GM23338 (cell line): ENCODE measurements around the gene CRMP1. TPM values are rescaled to one million over a fixed set of nuclear protein-coding genes. Genes with fewer than 3 reads are reported as not detected.

Experiments used
- ATAC-seq: fragments of 200-7000 bp; cut with Tn5 transposase; 3 replicates; pipeline ENCODE4 v1.9.1; 2020
- DNase-seq: peaks from one replicate; pipeline ENCODE4 v3.0.0-alpha.2; 2015; ENCODE audit warnings: low spot score
- H2AFZ ChIP-seq: fragments of 200-600 bp; sonication (generic); 2 replicates; pipeline ENCODE4 v1.8.0; 2016; ENCODE audit warnings: antibody characterized with exemption, mild to moderate bottlenecking, moderate library complexity
- H3F3A ChIP-seq: fragments of 200-600 bp; sonication (generic); replicated peaks from 2 replicates; pipeline ENCODE4 v1.8.0; 2017; ENCODE audit warnings: antibody characterized with exemption, mixed run types, low read depth
- H3K27ac ChIP-seq: fragments of 200-600 bp; sonication (generic); 2 replicates; pipeline ENCODE4 v1.6.1; 2016; ENCODE audit warnings: low read depth
- H3K27me3 ChIP-seq: fragments of 200-600 bp; sonication (generic); 2 replicates; pipeline ENCODE4 v1.8.0; 2016; ENCODE audit warnings: mild to moderate bottlenecking, mixed run types, moderate library complexity; ENCODE audit not compliant: insufficient read depth
- H3K36me3 ChIP-seq: fragments of 200-600 bp; sonication (generic); 2 replicates; pipeline ENCODE4 v1.8.0; 2016; ENCODE audit warnings: mild to moderate bottlenecking; ENCODE audit not compliant: insufficient read depth
- H3K4me1 ChIP-seq: fragments of 200-600 bp; sonication (generic); 2 replicates; pipeline ENCODE4 v1.8.0; 2016; ENCODE audit warnings: mild to moderate bottlenecking, moderate library complexity; ENCODE audit not compliant: insufficient read depth
- H3K4me2 ChIP-seq: fragments of 200-600 bp; sonication (generic); 2 replicates; pipeline ENCODE4 v1.7.1; 2017; ENCODE audit warnings: mixed run types
- H3K4me3 ChIP-seq: fragments of 200-600 bp; sonication (generic); 2 replicates; pipeline ENCODE4 v1.6.1; 2016; ENCODE audit warnings: mixed run types
- H3K79me2 ChIP-seq: fragments of 200-600 bp; sonication (generic); replicated peaks from 2 replicates; pipeline ENCODE4 v1.8.0; 2017; ENCODE audit warnings: mild to moderate bottlenecking; ENCODE audit not compliant: insufficient read depth
- H3K9me2 ChIP-seq: fragments of 200-600 bp; sonication (generic); 2 replicates; pipeline ENCODE4 v1.8.0; 2017; ENCODE audit not compliant: insufficient read depth
- H4K20me1 ChIP-seq: fragments of 200-600 bp; sonication (generic); replicated peaks from 2 replicates; pipeline ENCODE4 v1.8.0; 2017; ENCODE audit warnings: mild to moderate bottlenecking; ENCODE audit not compliant: insufficient read depth
- H3K27ac Mint-ChIP-seq: 2 replicates; pipeline ENCODE4 v1.8.0; 2020; ENCODE audit warnings: inconsistent platforms, mild to moderate bottlenecking, moderate library complexity, mixed read lengths
- H3K27me3 Mint-ChIP-seq: 3 replicates; pipeline ENCODE4 v1.8.0; 2022; ENCODE audit warnings: low read depth, mild to moderate bottlenecking, moderate library complexity, mixed read lengths, inconsistent platforms; ENCODE audit not compliant: insufficient read depth, poor library complexity
- H3K36me3 Mint-ChIP-seq: 3 replicates; pipeline ENCODE4 v1.8.0; 2021; ENCODE audit warnings: low read depth, mild to moderate bottlenecking, inconsistent platforms, moderate library complexity, mixed read lengths
- H3K4me1 Mint-ChIP-seq: 3 replicates; pipeline ENCODE4 v1.8.0; 2020; ENCODE audit warnings: mild to moderate bottlenecking, inconsistent platforms, mixed read lengths
- H3K4me3 Mint-ChIP-seq: 3 replicates; pipeline ENCODE4 v1.8.0; 2021; ENCODE audit warnings: moderate library complexity, mild to moderate bottlenecking, inconsistent platforms, mixed read lengths
- H3K9me3 Mint-ChIP-seq: 3 replicates; pipeline ENCODE4 v1.8.0; 2020; ENCODE audit warnings: moderate library complexity, mild to moderate bottlenecking, inconsistent platforms, mixed read lengths
- CREB1 ChIP-seq: fragments of 250-450 bp; sonication (Bioruptor Pico); IDR thresholded peaks from 2 replicates; pipeline ENCODE4 v1.5.0; 2020; ENCODE audit warnings: low read depth, mild to moderate bottlenecking, moderate library complexity
- EZH2 ChIP-seq: fragments of 200-600 bp; sonication (generic); IDR thresholded peaks from one replicate; pipeline ENCODE4 v1.8.0; 2017; ENCODE audit warnings: antibody characterized with exemption, mild to moderate bottlenecking, low read depth; ENCODE audit not compliant: unreplicated experiment
- EZH2phosphoT487 ChIP-seq: fragments of 200-600 bp; sonication (generic); IDR thresholded peaks from one replicate; pipeline ENCODE4 v1.8.1; 2018; ENCODE audit warnings: antibody characterized with exemption; ENCODE audit not compliant: unreplicated experiment
- JUNB ChIP-seq: IDR thresholded peaks from one replicate; pipeline ENCODE4 v1.6.1; 2016; ENCODE audit warnings: antibody characterized with exemption; ENCODE audit not compliant: unreplicated experiment
- NANOG ChIP-seq: IDR thresholded peaks from 2 replicates; pipeline ENCODE4 v1.6.1; 2016; ENCODE audit warnings: antibody characterized with exemption, borderline replicate concordance
- POLR2AphosphoS5 ChIP-seq: IDR thresholded peaks from 2 replicates; pipeline ENCODE4 v1.6.1; 2016; ENCODE audit warnings: antibody characterized with exemption, low read depth
- STAT1 ChIP-seq: IDR thresholded peaks from one replicate; pipeline ENCODE4 v1.6.1; 2016; ENCODE audit warnings: antibody characterized with exemption; ENCODE audit not compliant: unreplicated experiment
- ZNF114 ChIP-seq: fragments of 250-450 bp; sonication (Bioruptor Pico); IDR thresholded peaks from 2 replicates; pipeline ENCODE4 v1.5.0; 2020; ENCODE audit warnings: mild to moderate bottlenecking, moderate library complexity
- ZNF331 ChIP-seq: fragments of 250-450 bp; sonication (Bioruptor Pico); IDR thresholded peaks from 2 replicates; pipeline ENCODE4 v1.5.0; 2020; ENCODE audit warnings: low read depth, mild to moderate bottlenecking, moderate library complexity
- polyA plus RNA-seq: library from polyadenylated mRNA; unstranded; fragments of >200 nt; fragmentation: Nextera tagmentation; extraction: Ambion mirVana; gene quantifications from 2 replicates; pipeline ENCODE4 v1.2.1, GENCODE V29; 2016
- total RNA-seq: library from RNA; depleted of rRNA; stranded (reverse); fragments of >200 nt; shearing (Covaris generic); gene quantifications from 2 replicates; pipeline ENCODE4 v1.2.3, GENCODE V29; 2014
- TF ChIP-seq, protein P1 (sequence below): fragments of 250-450 bp; sonication (Bioruptor Pico); IDR thresholded peaks from 2 replicates; pipeline ENCODE4 v1.5.0; 2020; ENCODE audit warnings: mild to moderate bottlenecking, moderate library complexity
- TF ChIP-seq, protein P2 (sequence below), 2 experiments: fragments of 200-600 bp in 1 of 2; sonication (generic) in 1 of 2; conservative IDR thresholded peaks; 2 replicates each; pipeline versions ENCODE4 v1.5.1 to v1.6.1; 2016 to 2017; ENCODE audit warnings: antibody characterized with exemption in 2 of 2, low read depth in 2 of 2, mild to moderate bottlenecking in 2 of 2, moderate library complexity in 1 of 2
- TF ChIP-seq, protein P3 (sequence below): IDR thresholded peaks from 2 replicates; pipeline ENCODE4 v1.6.1; 2016; ENCODE audit warnings: antibody characterized with exemption
- TF ChIP-seq, protein P4 (sequence below): IDR thresholded peaks from one replicate; pipeline ENCODE4 v1.6.1; 2018; ENCODE audit warnings: antibody characterized with exemption; ENCODE audit not compliant: unreplicated experiment

Gene CRMP1
- total and polyA plus RNA-seq, 2 experiments from 2014 or later, result 52.7 to 146 TPM

DNA sequence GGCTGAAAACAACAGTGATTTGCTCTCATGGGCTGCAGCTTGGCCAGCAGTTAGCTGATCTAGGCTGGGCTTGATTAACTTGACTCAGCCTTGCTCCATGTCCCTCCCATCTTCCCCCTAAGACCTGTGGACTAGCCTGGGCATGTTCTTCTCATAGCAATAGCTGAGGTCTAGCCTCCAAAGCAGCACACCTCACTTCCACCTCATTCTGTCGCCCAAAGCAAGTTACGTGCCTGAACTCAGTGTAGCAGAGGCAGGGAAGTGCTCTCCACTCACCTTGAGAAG lies 119.7 kb downstream of the CRMP1 start:
- ATAC-seq (peak; percentile 49), DNase-seq (no peak)
- H3K4me2 ChIP-seq, result no peak overlapping the region
- no peaks in the 10 kb centered on the region for H3K9me2 ChIP-seq
- no peak overlapping the region for H2AFZ ChIP-seq
- peaks cover 53% of the 10 kb centered on the region for H3K9me3 Mint-ChIP-seq
- peaks cover 76% of the 10 kb centered on the region for H3K36me3 Mint-ChIP-seq
- H4K20me1 ChIP-seq, result no peaks in the 10 kb centered on the region
- H3K79me2 ChIP-seq, result no peaks in the 10 kb centered on the region
- H3K27ac ChIP-seq, result no peak overlapping the region
- no peaks in the 10 kb centered on the region for H3K27me3 Mint-ChIP-seq
- no peak for TF ChIP-seq EZH2
- TF ChIP-seq, protein P1, sequence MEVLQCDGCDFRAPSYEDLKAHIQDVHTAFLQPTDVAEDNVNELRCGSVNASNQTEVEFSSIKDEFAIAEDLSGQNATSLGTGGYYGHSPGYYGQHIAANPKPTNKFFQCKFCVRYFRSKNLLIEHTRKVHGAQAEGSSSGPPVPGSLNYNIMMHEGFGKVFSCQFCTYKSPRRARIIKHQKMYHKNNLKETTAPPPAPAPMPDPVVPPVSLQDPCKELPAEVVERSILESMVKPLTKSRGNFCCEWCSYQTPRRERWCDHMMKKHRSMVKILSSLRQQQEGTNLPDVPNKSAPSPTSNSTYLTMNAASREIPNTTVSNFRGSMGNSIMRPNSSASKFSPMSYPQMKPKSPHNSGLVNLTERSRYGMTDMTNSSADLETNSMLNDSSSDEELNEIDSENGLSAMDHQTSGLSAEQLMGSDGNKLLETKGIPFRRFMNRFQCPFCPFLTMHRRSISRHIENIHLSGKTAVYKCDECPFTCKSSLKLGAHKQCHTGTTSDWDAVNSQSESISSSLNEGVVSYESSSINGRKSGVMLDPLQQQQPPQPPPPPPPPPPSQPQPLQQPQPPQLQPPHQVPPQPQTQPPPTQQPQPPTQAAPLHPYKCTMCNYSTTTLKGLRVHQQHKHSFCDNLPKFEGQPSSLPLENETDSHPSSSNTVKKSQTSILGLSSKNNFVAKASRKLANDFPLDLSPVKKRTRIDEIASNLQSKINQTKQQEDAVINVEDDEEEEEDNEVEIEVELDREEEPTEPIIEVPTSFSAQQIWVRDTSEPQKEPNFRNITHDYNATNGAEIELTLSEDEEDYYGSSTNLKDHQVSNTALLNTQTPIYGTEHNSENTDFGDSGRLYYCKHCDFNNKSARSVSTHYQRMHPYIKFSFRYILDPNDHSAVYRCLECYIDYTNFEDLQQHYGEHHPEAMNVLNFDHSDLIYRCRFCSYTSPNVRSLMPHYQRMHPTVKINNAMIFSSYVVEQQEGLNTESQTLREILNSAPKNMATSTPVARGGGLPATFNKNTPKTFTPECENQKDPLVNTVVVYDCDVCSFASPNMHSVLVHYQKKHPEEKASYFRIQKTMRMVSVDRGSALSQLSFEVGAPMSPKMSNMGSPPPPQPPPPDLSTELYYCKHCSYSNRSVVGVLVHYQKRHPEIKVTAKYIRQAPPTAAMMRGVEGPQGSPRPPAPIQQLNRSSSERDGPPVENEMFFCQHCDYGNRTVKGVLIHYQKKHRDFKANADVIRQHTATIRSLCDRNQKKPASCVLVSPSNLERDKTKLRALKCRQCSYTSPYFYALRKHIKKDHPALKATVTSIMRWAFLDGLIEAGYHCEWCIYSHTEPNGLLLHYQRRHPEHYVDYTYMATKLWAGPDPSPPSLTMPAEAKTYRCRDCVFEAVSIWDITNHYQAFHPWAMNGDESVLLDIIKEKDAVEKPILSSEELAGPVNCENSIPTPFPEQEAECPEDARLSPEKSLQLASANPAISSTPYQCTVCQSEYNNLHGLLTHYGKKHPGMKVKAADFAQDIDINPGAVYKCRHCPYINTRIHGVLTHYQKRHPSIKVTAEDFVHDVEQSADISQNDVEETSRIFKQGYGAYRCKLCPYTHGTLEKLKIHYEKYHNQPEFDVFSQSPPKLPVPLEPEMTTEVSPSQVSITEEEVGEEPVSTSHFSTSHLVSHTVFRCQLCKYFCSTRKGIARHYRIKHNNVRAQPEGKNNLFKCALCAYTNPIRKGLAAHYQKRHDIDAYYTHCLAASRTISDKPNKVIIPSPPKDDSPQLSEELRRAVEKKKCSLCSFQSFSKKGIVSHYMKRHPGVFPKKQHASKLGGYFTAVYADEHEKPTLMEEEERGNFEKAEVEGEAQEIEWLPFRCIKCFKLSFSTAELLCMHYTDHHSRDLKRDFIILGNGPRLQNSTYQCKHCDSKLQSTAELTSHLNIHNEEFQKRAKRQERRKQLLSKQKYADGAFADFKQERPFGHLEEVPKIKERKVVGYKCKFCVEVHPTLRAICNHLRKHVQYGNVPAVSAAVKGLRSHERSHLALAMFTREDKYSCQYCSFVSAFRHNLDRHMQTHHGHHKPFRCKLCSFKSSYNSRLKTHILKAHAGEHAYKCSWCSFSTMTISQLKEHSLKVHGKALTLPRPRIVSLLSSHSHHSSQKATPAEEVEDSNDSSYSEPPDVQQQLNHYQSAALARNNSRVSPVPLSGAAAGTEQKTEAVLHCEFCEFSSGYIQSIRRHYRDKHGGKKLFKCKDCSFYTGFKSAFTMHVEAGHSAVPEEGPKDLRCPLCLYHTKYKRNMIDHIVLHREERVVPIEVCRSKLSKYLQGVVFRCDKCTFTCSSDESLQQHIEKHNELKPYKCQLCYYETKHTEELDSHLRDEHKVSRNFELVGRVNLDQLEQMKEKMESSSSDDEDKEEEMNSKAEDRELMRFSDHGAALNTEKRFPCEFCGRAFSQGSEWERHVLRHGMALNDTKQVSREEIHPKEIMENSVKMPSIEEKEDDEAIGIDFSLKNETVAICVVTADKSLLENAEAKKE (CRISPR knock-in tag), result no peak
- no peak for TF ChIP-seq EZH2phosphoT487
- TF ChIP-seq NANOG, result no peak
- TF ChIP-seq, protein P2, sequence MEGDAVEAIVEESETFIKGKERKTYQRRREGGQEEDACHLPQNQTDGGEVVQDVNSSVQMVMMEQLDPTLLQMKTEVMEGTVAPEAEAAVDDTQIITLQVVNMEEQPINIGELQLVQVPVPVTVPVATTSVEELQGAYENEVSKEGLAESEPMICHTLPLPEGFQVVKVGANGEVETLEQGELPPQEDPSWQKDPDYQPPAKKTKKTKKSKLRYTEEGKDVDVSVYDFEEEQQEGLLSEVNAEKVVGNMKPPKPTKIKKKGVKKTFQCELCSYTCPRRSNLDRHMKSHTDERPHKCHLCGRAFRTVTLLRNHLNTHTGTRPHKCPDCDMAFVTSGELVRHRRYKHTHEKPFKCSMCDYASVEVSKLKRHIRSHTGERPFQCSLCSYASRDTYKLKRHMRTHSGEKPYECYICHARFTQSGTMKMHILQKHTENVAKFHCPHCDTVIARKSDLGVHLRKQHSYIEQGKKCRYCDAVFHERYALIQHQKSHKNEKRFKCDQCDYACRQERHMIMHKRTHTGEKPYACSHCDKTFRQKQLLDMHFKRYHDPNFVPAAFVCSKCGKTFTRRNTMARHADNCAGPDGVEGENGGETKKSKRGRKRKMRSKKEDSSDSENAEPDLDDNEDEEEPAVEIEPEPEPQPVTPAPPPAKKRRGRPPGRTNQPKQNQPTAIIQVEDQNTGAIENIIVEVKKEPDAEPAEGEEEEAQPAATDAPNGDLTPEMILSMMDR (conservative IDR thresholded peaks at IDR 0.05; ENCODE audit: low read depth in 2 of 2), result no peak
- no peak for TF ChIP-seq POLR2AphosphoS5
- TF ChIP-seq STAT1, result no peak
- no peak for TF ChIP-seq JUNB
- no peak for TF ChIP-seq ZNF114 (CRISPR knock-in tag)
- TF ChIP-seq, protein P3, sequence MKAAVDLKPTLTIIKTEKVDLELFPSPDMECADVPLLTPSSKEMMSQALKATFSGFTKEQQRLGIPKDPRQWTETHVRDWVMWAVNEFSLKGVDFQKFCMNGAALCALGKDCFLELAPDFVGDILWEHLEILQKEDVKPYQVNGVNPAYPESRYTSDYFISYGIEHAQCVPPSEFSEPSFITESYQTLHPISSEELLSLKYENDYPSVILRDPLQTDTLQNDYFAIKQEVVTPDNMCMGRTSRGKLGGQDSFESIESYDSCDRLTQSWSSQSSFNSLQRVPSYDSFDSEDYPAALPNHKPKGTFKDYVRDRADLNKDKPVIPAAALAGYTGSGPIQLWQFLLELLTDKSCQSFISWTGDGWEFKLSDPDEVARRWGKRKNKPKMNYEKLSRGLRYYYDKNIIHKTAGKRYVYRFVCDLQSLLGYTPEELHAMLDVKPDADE, result no peak
- TF ChIP-seq CREB1 (CRISPR knock-in tag), result no peak
- TF ChIP-seq, protein P4, sequence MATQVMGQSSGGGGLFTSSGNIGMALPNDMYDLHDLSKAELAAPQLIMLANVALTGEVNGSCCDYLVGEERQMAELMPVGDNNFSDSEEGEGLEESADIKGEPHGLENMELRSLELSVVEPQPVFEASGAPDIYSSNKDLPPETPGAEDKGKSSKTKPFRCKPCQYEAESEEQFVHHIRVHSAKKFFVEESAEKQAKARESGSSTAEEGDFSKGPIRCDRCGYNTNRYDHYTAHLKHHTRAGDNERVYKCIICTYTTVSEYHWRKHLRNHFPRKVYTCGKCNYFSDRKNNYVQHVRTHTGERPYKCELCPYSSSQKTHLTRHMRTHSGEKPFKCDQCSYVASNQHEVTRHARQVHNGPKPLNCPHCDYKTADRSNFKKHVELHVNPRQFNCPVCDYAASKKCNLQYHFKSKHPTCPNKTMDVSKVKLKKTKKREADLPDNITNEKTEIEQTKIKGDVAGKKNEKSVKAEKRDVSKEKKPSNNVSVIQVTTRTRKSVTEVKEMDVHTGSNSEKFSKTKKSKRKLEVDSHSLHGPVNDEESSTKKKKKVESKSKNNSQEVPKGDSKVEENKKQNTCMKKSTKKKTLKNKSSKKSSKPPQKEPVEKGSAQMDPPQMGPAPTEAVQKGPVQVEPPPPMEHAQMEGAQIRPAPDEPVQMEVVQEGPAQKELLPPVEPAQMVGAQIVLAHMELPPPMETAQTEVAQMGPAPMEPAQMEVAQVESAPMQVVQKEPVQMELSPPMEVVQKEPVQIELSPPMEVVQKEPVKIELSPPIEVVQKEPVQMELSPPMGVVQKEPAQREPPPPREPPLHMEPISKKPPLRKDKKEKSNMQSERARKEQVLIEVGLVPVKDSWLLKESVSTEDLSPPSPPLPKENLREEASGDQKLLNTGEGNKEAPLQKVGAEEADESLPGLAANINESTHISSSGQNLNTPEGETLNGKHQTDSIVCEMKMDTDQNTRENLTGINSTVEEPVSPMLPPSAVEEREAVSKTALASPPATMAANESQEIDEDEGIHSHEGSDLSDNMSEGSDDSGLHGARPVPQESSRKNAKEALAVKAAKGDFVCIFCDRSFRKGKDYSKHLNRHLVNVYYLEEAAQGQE, result no peak
- TF ChIP-seq ZNF331 (CRISPR knock-in tag), result no peak
- H3K4me1 Mint-ChIP-seq, result peaks cover 21% of the 10 kb centered on the region
- H3K27ac Mint-ChIP-seq, result peak overlapping the region; percentile 57; the same call in 1 of the 2 replicates
- no peaks in the 10 kb centered on the region for H3K27me3 ChIP-seq
- H3K4me1 ChIP-seq, result 0 out of 2 replicates have a peak, but pooled peaks cover 4% of the 10 kb centered on the region
- no peak overlapping the region for H3K4me3 ChIP-seq
- no peaks in the 10 kb centered on the region for H3F3A ChIP-seq
- no peak overlapping the region for H3K4me3 Mint-ChIP-seq
- peaks cover 8% of the 10 kb centered on the region; the same call in 1 of the 2 replicates for H3K36me3 ChIP-seq
